Fibroblast of skin of right biceps (primary cell): ENCODE measurements around the gene SLC25A26.
A peak's percentile ranks its signal among the peaks of the same experiment; 100 is the strongest.

Experiments used
- DNase-seq: peaks from one replicate; pipeline ENCODE4 v3.0.0-alpha.2; 2013

SLC25A26 gene

DNA sequence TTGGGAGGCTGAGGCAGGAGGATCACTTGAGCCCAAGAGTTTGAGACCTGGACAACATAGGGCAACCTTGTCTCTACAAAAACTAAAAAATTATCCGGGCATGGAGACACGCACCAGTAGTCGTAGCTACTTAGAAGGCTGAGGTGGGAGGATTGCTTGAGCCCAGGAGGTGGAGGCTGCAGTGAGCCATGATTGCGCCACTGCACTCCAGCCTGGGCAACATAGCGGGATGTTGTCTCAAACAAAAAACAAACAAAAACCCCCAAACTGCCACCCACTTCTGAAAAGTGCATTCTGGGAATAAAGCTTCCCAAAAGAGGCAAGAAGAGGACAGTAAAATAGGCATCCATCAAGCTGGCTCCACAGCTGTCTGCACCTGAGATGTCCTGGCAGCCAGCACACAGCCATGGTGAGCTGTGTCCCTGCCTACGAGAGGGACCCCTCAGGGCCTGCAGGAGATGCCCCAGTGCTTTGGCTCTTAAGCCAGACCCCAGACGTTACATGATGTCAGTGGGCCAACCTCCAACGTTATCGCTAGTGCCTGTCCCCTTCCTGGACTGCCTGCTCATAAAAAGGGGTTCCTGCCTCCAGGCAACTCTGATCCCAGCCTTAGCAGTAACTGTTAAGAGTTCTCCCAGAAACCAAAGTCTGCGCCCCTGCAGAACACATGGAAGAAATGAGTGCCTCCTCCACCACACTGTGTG is 178.9 kb downstream of the SLC25A26 start:
- no peak for DNase-seq

DNA sequence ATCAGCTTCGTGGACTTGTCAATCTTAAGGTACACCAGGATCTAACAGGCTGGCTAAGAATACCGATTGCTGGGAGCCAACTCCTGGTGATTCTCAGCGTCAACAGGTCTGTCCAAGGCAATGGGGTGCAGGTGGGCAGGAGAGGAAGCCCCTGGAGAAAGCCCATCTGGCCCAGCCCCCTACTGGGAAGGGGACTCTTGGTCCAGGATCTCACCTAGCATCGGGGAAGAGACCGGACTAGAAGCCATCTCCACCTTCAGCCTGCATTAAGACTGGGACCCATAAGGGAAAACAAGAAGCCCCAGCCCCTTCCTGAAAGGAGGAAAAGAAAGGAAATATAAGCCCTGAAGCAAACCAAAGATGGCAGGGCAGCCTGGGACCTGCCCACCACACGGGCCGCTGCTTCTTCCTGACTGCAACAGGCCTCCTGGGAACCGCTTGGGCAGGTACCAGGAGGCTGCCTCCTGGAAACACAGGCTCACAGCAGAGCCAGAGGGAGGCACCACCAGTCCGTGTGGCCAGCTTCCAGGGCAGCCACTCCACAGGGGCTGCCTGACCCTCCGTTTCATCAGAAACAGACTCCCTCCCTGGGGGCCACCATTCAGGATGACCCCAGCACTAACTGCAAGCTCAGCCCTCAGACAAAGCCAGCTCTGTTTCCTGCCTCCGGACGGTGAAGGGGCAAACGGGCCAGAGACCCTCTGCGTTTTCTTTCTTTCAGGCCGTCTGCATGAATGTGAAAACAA is 179.8 kb downstream of the SLC25A26 start:
- DNase-seq: no peak

DNA sequence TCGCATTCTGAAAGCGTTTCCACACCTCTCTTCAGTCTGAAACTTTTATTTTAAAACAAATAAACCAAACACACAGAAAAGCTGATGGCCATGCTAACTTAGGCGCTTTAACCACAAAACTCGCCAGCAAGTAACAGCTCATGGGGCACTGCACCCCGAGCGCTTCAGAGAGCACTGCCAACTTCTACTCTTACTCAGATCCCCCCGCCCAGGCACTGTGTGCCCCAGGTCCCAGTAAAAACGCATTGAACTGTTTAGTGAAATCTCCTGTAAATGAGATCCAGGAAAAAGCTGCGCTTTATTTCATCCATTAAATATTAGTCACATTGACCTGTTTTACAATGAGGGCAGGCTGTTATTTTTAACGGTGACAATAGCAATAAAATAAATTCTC is 180.4 kb downstream of the SLC25A26 start:
- no peak for DNase-seq

DNA sequence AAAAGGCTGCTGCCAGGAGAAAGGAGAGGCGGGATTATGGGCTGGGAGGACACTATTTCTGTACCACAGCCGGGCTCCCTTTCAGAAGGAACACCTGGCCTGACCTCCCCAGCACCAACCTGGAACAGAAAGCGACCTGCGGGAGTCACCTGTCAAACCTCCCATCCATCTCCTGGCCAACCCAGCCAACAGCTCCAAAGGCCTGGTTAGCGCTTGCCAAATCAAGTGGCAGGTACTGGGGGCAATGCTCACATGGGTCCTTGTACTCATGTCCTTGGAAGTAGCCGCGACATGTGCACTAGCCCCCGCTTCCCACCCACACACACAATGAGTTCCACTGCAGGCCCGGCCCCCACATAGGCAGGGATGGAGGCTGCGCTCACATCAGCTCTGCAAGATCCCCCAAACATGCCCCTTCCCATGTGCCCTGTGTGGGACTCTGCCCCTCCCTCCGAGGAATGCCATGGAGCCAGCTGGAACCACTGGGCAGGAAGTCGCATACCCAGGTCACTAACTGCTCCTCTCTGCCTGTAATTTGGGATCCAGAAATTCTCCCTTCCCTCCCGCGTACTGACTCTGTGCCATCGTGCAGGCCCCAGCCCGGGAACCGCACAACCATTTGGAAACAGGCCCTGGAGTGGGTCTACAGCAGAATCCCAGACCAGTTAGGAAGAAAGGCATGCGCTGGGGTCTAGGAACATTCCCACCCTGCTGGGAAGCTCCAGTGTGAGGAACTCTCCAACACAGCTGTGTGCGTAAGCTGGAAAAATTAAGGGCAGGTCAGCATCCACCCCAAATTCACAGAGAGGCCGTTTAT is 181.1 kb downstream of the SLC25A26 start:
- no peak for DNase-seq

DNA sequence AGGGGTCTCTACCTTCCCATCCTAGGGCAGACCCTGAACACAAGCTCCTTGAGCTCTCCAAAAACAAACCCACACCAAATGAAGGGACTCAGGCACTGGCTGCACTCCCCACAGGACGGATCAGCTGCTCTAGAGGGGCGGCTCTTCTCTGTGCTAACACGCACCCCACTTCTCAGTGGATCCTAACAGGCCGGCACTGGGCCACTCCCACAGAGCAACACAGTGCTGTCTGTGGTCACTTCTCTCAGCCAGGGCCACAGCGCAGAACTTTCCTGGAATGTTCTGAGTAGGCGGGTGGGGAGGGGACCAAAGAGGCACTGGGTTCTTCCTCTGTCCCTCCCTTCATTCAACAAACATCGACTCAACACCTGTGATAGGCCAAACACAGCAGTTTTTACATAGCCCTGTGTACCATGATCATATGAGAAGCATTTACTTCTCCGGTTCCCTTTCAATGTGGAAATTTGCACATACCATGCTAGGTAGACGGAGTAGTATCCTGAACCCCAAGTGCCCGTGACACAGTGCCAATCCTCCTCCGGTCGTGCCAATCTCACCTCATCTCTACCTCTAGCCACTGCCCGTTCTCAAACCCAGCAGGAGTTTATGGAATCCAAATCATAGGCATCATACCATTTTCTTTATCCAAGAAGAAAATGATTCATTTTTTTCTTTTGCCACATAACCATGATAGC is 181.9 kb downstream of the SLC25A26 start:
- DNase-seq: no peak

DNA sequence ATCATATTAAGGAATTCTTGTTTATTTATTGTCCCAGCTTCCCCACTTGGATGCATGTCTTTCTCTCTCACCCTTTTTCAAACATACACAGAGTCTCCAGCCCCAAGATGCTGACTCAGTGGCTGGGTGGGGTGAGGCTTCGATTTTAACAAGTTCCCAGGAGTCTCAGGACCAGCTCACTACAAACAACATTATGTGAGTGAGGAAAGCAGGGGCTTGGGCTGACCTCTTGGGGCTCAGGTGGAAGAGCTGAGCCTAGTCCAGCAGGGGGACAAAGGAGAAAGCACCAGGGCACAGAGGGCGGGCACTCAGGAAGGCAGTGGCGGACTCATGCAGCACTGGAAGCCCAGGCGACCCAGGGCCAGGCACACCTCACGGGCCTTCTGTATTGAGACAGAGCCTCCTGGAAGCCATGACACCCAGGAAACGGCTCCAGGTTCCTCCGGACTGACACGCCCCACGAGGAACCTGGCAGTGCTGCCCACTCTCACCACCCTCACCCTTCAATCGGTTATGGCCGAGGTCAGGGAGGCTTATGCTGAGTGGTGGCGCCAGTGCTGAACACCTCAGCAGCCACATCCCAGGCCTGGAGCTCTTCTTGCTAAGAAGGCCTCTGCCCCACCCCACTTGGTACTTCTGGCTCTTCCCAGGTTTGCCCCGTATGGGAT is 182.7 kb downstream of the SLC25A26 start:
- DNase-seq: no peak

DNA sequence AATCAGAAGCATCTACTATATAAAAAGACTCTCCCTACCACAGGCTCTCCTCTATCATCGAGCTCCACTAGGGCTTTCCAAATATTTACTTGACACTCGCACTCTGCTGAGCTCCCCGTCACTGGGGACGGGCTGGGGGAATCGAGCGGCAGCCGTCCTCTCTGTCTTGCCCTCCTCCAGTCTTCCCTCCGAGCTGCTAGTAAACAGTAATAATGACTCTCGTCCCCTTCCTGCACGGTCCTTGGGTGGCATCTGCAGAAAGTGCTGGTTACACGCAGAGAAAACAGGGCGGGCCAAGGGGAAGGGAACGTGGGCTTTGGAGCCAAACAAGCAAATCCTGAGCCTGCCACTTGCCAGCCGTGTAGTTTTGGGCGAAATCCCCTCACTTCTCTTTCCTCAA is 183.4 kb downstream of the SLC25A26 start:
- DNase-seq: no peak

DNA sequence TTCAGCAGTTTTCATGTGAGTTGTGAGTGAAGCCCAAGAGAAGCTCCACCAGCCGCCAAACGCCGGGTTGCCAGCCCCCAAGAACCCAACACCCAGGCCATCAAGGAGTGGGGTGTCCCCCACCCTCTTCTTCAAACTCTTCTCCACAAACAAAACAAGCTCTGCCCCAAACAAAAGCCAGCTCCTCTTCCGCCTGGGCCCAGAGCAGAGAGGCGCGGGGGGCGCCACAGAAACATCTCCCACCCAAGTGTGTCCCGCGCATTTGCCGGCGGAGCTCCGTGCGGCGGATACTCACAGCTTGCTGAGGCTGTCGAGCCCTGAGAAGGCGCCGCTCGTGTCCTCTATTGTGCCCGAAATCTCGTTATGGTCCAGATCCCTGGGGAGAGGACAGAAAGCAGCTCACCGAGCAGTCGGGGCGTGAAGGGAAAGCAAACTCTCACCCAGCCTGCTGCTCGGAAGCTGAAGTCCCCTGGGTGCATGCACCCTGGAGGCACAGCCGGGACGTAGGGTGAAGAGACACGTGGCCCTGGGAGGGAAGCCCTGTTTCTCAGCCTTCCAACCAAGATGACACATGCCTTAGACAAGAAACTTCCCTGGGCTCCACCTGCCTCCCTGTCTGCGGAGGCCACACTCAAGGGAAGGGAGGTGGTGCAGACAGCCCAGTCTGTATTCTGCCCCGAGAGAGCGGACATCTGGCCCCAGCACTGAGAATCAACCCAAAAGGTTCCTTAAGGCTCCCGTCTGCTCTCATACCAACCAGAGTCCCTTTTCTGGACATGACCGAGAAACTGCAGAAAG is 184.3 kb downstream of the SLC25A26 start:
- DNase-seq: no peak

DNA sequence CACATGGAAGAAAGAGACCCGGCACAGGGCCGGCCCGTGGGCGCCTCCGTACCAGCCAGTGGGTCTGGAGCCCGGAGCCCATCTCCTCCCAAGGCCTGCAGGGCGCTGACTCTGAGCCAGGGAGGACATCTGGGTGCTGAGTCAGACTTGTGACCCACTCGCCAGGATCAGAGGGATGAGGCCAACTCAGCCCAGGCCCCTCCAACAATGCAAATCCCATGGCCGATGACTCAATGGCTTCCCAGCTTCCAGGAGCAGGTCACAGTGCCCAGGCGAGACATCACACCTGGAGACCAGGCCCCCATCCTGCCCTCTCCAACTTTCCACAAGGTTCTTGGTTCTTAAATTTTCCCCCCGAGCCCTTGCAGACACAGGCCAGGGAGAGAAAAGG is 184.9 kb downstream of the SLC25A26 start:
- peak; percentile 66 for DNase-seq

DNA sequence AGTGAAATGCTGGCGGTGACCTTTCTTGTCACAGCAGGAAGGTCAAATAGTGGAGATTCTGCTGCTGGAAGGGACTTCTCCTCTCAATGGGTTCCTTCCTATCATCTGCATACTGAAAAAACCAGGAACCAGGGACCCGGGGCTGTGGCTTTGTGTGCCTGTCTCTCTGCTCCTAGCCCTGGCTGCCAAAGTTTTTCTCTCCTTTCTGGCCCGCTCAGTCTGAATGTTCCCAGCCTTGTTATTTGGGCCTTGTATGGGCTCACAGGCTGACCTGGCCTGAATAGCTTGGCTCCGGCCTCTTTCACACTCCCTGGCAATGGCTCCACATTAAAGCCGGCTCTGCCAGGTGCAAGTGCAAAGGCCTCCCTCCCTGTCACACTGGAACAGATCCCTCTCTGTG is 185.4 kb downstream of the SLC25A26 start:
- DNase-seq: no peak

DNA sequence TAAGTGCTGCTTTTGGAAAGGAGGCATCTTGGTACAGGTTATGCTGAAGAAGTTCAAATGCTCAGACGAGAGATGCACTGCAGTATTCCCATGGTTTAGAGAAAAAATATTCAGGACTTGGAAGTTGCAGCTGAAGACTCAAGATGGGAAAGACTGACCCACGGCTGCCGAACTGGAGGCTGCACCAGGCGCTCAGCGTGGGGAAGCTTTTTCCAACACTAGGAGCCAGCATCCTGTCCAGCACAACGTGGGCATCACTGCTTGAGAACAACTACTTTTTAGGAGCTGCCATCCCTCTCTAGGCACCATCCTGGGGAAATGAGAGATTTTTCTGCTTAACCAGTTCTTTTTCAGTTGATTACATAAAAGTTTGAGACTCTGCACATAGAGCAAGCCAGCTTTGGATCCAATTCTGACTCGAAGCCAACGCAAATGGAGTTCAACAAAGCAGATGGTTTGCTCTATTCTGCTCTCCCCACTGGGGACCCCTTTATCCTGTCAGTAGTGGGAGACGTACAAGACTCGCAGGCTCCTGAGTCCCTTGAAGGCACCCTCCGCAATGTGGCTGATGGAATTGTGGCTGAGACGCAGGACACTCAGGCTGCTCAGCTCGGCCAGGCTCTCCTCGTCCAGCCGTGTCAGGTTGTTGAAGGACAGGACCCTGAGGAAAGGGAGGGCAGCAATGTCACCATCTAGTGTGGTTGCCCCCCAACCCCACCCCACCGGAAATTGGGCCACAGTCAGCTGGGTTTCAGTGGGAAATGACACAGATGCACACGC is 186.2 kb downstream of the SLC25A26 start:
- DNase-seq: no peak

DNA sequence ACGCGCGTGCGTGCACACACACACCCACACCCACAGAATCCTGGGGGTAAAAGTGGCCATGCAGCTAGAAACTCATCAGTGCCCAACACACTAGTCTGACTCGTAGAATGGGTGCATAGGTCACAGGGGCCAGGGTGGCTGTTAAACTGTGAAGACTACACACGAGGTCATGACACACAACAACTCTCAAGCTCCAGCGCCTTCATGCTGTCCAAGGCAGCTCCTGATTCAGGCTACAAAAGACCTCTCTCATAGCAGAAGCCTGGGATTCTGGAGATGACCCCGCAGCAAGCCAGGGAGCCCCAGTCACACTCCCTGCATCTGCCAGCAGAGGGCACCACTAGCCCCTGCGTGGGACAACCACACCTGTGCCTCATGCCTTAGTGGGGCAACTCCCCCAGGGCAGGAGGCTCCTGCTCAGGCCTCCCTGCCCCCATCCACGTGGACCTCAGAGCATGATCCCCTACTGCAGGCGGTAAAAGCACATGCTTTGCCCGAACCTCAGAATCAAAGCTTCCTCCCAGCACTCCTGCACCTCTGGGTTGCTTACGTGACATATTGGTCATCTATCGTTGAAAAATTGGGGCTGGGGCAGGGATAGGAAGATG is 186.9 kb downstream of the SLC25A26 start:
- DNase-seq: peak; percentile 53

DNA sequence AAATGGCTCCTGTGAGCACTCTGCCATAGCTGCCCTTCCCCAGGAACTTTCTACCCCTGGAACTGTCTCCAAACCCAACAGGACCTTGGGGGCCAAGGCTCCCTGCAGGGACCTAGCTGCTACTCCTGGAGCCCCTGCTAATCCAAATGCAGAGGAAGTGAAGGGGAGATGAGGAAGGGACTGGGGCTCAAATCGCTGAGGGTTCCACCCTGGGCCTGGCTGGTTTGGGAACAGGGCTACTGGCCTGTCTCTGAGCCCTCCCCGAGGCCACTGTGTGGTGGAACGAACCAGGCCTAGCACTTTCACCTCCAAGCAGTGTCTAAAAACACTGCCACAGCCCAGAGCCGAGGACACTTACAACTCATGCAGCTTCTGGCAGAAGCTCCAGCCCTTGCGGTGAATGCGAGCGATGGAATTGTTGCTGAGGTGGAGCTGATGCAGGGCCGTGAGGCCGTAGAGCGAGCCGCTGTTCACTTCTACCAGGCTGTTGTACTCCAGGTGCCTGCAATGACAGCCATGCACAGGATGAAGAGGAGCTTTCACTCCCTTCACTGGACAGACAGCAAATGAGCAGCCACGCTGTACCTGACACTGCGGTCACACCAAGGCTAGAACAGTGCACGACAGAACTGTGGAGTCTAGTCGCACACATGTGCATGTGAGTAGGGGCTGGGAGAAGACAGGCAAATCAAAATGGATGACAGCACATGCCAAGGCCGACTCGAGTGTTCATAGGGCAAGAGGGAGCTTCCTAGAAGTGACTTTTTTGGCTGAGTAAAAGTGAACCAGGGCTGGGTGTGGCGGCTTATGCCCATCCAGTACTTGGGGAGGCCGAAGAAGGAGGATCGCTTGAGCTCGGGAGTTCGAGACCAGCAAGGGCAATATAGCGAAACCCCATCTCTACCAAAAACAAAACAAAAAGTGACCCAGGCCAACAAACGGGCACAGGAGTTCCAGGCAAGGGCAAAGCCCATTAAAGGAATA is 189.3 kb downstream of the SLC25A26 start:
- no peak for DNase-seq

DNA sequence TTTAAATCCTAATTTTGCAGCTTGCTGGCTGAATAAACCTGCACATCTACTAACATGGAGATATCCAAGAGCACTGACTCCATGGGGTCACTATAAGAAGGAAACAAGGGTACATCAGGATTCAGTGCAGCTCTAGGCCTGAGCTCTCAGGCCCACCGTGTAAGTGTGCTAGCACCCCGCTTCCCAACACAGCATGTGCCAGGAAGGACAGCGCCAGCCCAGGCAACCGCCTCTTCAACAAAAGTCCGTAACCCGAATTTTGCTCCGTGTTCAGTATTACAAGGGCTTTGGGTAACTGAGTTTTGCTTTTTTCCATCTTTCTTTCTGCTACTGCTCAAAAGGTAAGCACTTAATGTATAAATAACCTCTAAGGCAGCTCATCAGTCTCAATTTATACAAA is 190.2 kb downstream of the SLC25A26 start:
- DNase-seq: no peak

DNA sequence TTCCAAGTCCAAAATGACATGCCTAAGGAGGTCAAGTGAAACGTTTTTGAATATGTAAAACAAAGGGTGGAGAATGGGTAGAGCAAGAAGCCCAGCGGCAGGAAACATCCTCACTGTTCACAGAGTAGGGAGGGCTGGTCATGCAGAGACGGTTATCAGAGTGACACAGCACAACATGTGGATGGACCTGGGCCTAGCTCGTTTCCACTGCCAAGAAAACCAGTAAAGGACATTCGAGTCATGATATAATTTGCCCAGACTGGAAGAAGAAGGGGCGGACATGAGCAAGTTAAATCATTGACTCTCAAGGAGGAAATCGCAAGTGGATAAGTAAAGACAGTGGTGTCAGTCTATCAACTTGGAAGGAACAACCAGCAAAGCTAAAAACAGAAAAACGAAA is 190.7 kb downstream of the SLC25A26 start:
- no peak for DNase-seq

DNA sequence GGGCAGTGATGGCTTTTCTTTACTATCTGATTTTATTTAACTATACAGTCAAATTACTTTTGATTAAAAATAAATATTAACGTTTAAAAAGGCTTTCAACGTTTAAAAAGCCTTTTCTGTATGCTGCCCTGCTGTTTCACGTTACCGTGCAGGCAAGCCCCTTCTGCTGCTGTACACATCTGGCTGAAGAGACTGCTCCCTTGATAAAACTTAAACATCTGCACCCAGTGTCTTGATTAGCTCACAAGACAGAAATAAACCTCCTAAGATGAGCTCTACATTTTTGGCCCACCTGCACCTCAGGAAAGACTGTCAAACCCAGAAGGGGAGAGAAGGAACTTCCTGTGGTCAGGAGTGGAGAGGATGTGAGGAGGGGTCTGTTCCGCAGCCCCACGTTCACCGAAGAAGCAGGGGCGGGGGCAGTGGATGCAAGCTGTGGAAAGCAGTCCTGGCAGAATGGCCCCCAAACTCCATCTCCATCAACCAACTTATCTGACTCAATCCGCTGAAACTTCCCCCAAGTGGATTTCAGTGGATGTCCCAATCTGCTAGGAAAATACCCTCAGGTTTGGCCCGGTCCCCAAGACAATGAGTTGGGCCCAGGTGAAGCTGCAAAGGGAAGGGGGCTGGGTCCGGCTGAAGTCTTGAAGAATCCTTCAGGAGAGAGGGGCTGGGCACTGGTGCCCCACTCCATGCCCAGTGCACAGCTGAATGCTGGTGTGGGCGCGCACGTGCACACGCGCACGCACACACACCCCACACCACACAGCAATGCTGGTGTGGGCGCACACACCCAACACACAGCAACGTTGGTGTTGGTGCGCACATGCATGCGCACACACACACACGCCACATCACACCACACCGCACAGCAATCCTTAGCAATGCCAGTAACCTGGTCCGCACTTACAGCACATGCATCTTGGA is 191.4 kb downstream of the SLC25A26 start:
- DNase-seq: no peak

DNA sequence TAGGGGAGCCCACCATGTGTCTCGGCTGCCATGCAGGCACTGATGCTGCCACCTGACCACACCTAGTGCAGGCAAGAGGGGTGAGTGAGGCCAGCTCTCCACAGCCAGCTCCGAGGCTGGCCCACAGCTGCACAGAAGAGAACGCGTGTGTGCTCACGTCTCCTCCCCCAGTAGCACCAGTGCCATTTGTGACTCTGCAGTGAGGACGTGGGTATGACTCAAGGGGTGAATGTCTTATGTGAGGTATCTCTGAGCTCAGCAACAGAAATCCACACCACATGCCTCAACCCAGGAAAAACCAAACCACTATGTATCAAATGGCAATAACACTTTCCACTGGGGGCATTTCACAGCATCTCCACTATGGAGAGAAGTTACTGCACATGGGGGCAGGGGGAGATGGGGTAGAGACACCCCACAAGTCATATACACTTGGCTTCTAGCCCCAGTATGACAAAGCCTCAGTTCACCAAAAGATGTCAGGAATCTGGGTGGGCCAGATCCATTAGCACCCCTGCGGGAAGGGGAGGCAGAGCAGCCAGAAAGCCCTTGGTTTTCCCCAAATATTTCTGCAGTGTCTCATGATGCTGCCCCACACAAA is 192.4 kb downstream of the SLC25A26 start:
- peak; percentile 97 for DNase-seq

DNA sequence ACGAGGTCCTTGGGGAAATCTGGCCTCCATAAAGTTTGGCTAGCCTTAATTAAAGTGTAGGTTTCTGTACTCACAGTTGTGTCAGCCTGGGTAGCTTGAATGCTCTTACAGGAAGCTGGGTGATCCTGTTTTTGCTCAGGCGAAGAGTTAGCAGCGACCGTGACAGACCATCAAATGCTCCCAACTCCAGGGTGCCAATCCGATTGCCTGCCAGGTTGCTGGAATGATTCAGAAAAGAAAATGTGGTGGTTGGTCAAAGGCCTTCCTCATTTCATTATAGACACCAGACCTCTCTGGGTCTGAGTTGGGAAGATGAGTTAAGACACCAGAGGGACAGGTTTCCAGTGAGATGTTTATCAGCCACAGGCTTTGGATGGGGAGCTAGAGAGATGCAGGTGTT is 194.0 kb downstream of the SLC25A26 start:
- no peak for DNase-seq
